KOPT-K1 (cell line): ENCODE measurements around the gene RALB.

Experiments
- H3K27ac ChIP-seq: fragments of 200-600 bp; sonication (generic); 2 replicates; pipeline ENCODE4 v1.5.1; 2016; ENCODE audit warnings: antibody characterized with exemption, mild to moderate bottlenecking, low read depth, low read length; ENCODE audit not compliant: poor library complexity, severe bottlenecking
- H3K36me3 ChIP-seq: fragments of 200-600 bp; sonication (generic); 2 replicates; pipeline ENCODE4 v1.5.1; 2017; ENCODE audit warnings: antibody characterized with exemption, mild to moderate bottlenecking, low read length, moderate library complexity; ENCODE audit not compliant: insufficient read depth
- H3K9me3 ChIP-seq: fragments of 200-600 bp; sonication (generic); 2 replicates; pipeline ENCODE4 v1.5.1; 2017; ENCODE audit warnings: antibody characterized with exemption, low read length, mild to moderate bottlenecking; ENCODE audit not compliant: insufficient read depth, poor library complexity, severe bottlenecking

Gene RALB

GRCh38 chr2:120261387-120262006 is 8.8 kb downstream of the RALB start:
- no peaks in the 10 kb centered on the region for H3K36me3 ChIP-seq
- no peak overlapping the region for H3K27ac ChIP-seq
- peaks cover 14% of the 10 kb centered on the region for H3K9me3 ChIP-seq

- Histone ChIP-seq H3K9me3 (peaks cover 14% of the 10 kb centered on the region), H3K27ac (no peak overlapping the region), H3K36me3 (no peaks in the 10 kb centered on the region)
Measured at GRCh38 chr2:120262150-120262549, 9.5 kb downstream of the RALB start.

GRCh38 chr2:120262761-120263428 is 10.2 kb downstream of the RALB start:
- Histone ChIP-seq H3K36me3 (no peaks in the 10 kb centered on the region), H3K27ac (no peak overlapping the region)

GRCh38 chr2:120265006-120265405 is 12.4 kb downstream of the RALB start:
- Histone ChIP-seq H3K27ac (no peak overlapping the region), H3K9me3 (peaks cover 12% of the 10 kb centered on the region), H3K36me3 (no peaks in the 10 kb centered on the region)

More at GRCh38 chr2:120262761-120263428, 10.2 kb downstream of the RALB start:
- H3K9me3 ChIP-seq, result peaks cover 14% of the 10 kb centered on the region

- Histone ChIP-seq H3K9me3 (no peaks in the 10 kb centered on the region), H3K36me3 (no peaks in the 10 kb centered on the region), H3K27ac (no peak overlapping the region)
Measured at GRCh38 chr2:120267348-120267747, 14.7 kb downstream of the RALB start.

- no peaks in the 10 kb centered on the region for H3K36me3 ChIP-seq
- no peak overlapping the region for H3K27ac ChIP-seq
Measured at GRCh38 chr2:120269076-120269744, 16.6 kb downstream of the RALB start.

GRCh38 chr2:120269816-120270215 is 17.2 kb downstream of the RALB start:
- Histone ChIP-seq H3K9me3 (peaks cover 11% of the 10 kb centered on the region), H3K36me3 (no peaks in the 10 kb centered on the region), H3K27ac (no peak overlapping the region)

More at GRCh38 chr2:120269076-120269744, 16.6 kb downstream of the RALB start:
- peaks cover 9% of the 10 kb centered on the region for H3K9me3 ChIP-seq

- Histone ChIP-seq H3K27ac (no peak overlapping the region), H3K9me3 (peaks cover 26% of the 10 kb centered on the region), H3K36me3 (no peaks in the 10 kb centered on the region)
Measured at GRCh38 chr2:120271711-120272379, 19.2 kb downstream of the RALB start.

GRCh38 chr2:120272763-120273481 is 20.3 kb downstream of the RALB start:
- no peak overlapping the region for H3K27ac ChIP-seq
- peaks cover 26% of the 10 kb centered on the region for H3K9me3 ChIP-seq
- no peaks in the 10 kb centered on the region for H3K36me3 ChIP-seq

- Histone ChIP-seq H3K9me3 (peaks cover 26% of the 10 kb centered on the region), H3K27ac (no peak overlapping the region), H3K36me3 (no peaks in the 10 kb centered on the region)
Measured at GRCh38 chr2:120275617-120276400, 23.2 kb downstream of the RALB start.

- no peak overlapping the region for H3K27ac ChIP-seq
- no peaks in the 10 kb centered on the region for H3K36me3 ChIP-seq
- peaks cover 26% of the 10 kb centered on the region for H3K9me3 ChIP-seq
Measured at GRCh38 chr2:120277505-120278205, 25.0 kb downstream of the RALB start.

- Histone ChIP-seq H3K36me3 (no peaks in the 10 kb centered on the region), H3K9me3 (peaks cover 17% of the 10 kb centered on the region), H3K27ac (no peak overlapping the region)
Measured at GRCh38 chr2:120278901-120279300, 26.2 kb downstream of the RALB start.

- H3K9me3 ChIP-seq, result peaks cover 16% of the 10 kb centered on the region
- H3K36me3 ChIP-seq, result no peaks in the 10 kb centered on the region
- H3K27ac ChIP-seq, result no peak overlapping the region
Measured at GRCh38 chr2:120279708-120280107, 27.1 kb downstream of the RALB start.

GRCh38 chr2:120283649-120284048 is 31.0 kb downstream of the RALB start:
- H3K36me3 ChIP-seq, result no peaks in the 10 kb centered on the region
- H3K27ac ChIP-seq, result no peak overlapping the region
- H3K9me3 ChIP-seq, result no peaks in the 10 kb centered on the region
